K562 (cell line): ENCODE measurements around the gene RERE. TPM values are rescaled to one million over a fixed set of nuclear protein-coding genes. Genes with fewer than 3 reads are reported as not detected.
A peak's percentile ranks its signal among the peaks of the same experiment; 100 is the strongest.

ENCODE experiments used
- ATAC-seq: fragments of 200-7000 bp; cut with Tn5 transposase; 3 replicates; pipeline ENCODE4 v1.9.1; 2020; ENCODE audit warnings: moderate library complexity
- BruUV-seq: library from RNA; stranded (reverse); fragments of 400-500 nt; replicated peaks from 2 replicates; lab custom pipeline; 2021; lab: Mats Ljungman, UMichigan
- CTCF ChIA-PET: fragments of 300-600 bp; formaldehyde crosslinking; extraction: SDS; loops from one replicate; lab custom pipeline; 2021; ENCODE audit warnings: low intra/inter-chr PET ratio; lab: Yijun Ruan, JAX
- POLR2A ChIA-PET: fragments of 300-600, 350-650 bp; sonication (Branson Sonifier 250); formaldehyde crosslinking; extraction: SDS; loops from one replicate; lab custom pipeline; 2021; ENCODE audit warnings: antibody characterized with exemption, inconsistent platforms; lab: Yijun Ruan, JAX
- DNase-seq, 4 experiments: peaks; one replicate each; pipeline versions ENCODE4 v3.0.0 to v3.0.0-alpha.2; 2011 to 2018; ENCODE audit warnings: low spot score in 3 of 4, mixed read lengths in 3 of 4; ENCODE audit errors: extremely low read depth in 1 of 4
- FAIRE-seq: peaks from 2 replicates; lab custom pipeline; 2011; peaks lifted over from hg19 to GRCh38; lab: Jason Lieb, UNC
- H2AFZ ChIP-seq: 2 replicates; pipeline ENCODE4 v1.6.0; 2011; ENCODE audit warnings: low read depth, low read length, control low read depth, inconsistent platforms
- H3K27ac ChIP-seq: fragments of 200-600 bp; 3 replicates; pipeline ENCODE4 v1.8.0; 2011; ENCODE audit warnings: low read depth, mild to moderate bottlenecking, control low read depth, inconsistent platforms, low read length, moderate library complexity, mixed read lengths; ENCODE audit errors: extremely low read depth
- H3K27me3 ChIP-seq, 2 experiments: fragments of 300-600 bp in 1 of 2; 2 replicates in 1 of 2; 3 replicates in 1 of 2; pipeline versions ENCODE4 v1.6.0 to v1.8.0; 2011; ENCODE audit warnings: inconsistent platforms in 2 of 2, low read length in 2 of 2, mild to moderate bottlenecking in 1 of 2, mixed read lengths in 1 of 2, moderate library complexity in 1 of 2; ENCODE audit not compliant: control insufficient read depth in 2 of 2, insufficient read depth in 2 of 2
- H3K36me3 ChIP-seq: fragments of 300-600 bp; 3 replicates; pipeline ENCODE4 v1.8.0; 2011; ENCODE audit warnings: mild to moderate bottlenecking, low read length, inconsistent platforms; ENCODE audit not compliant: control insufficient read depth, insufficient read depth
- H3K4me1 ChIP-seq, 2 experiments: fragments of 200-600 bp in 1 of 2; replicated peaks in 1 of 2; 2 replicates in 1 of 2; 3 replicates in 1 of 2; pipeline versions ENCODE4 v1.5.1 to v1.8.0; 2011; ENCODE audit warnings: inconsistent platforms in 2 of 2, low read length in 2 of 2, mild to moderate bottlenecking in 1 of 2, mixed read lengths in 1 of 2, moderate library complexity in 1 of 2; ENCODE audit not compliant: control insufficient read depth in 2 of 2, insufficient read depth in 2 of 2
- H3K4me2 ChIP-seq: 2 replicates; pipeline ENCODE4 v1.6.1; 2011; ENCODE audit warnings: low read length, control low read depth, inconsistent platforms, mixed read lengths; ENCODE audit not compliant: insufficient read depth
- H3K4me3 ChIP-seq: fragments of 200-600 bp; sonication (generic), shearing (Covaris generic); 2 replicates; pipeline ENCODE4 v1.5.1; 2016; ENCODE audit warnings: control low read depth, inconsistent platforms
- H3K79me2 ChIP-seq: fragments of 200-600 bp; 3 replicates; pipeline ENCODE4 v1.8.0; 2011; ENCODE audit warnings: low read length, inconsistent platforms; ENCODE audit not compliant: control insufficient read depth, insufficient read depth
- H3K9ac ChIP-seq, 2 experiments: 2 replicates each; pipeline versions ENCODE4 v1.6.0 to v1.6.1; 2011; ENCODE audit warnings: low read depth in 2 of 2, low read length in 2 of 2, control low read depth in 1 of 2, inconsistent platforms in 1 of 2, mild to moderate bottlenecking in 1 of 2, mixed read lengths in 1 of 2; ENCODE audit not compliant: insufficient read depth in 1 of 2
- H3K9me1 ChIP-seq: one replicate; pipeline ENCODE4 v1.6.0; 2011; ENCODE audit warnings: inconsistent platforms, mild to moderate bottlenecking, low read length, moderate library complexity; ENCODE audit not compliant: control insufficient read depth, insufficient read depth
- H3K9me3 ChIP-seq: replicated peaks from 2 replicates; pipeline ENCODE4 v1.5.1; 2011; ENCODE audit warnings: low read depth, low read length, inconsistent platforms; ENCODE audit not compliant: control insufficient read depth, insufficient read depth
- H4K20me1 ChIP-seq: replicated peaks from 2 replicates; pipeline ENCODE4 v1.6.1; 2011; ENCODE audit warnings: low read length, inconsistent platforms, mixed read lengths; ENCODE audit not compliant: control insufficient read depth, insufficient read depth
- ARID1B ChIP-seq: fragments of 450-650 bp; IDR thresholded peaks from 2 replicates; pipeline ENCODE4 v1.6.1; 2016; ENCODE audit warnings: antibody characterized with exemption, mild to moderate bottlenecking, inconsistent platforms
- BACH1 ChIP-seq: fragments of 200-800 bp; sonication (Bioruptor generic); IDR thresholded peaks from 2 replicates; pipeline ENCODE4 v1.6.1; 2016; ENCODE audit warnings: missing genetic modification characterization, missing compliant biosample characterization
- BHLHE40 ChIP-seq: IDR thresholded peaks from 2 replicates; pipeline ENCODE4 v1.6.1; 2011; ENCODE audit warnings: low read length, improper control_type of control experiment
- CBFA2T3 ChIP-seq: fragments of 450-650 bp; IDR thresholded peaks from 2 replicates; pipeline ENCODE4 v1.6.1; 2017
- CTCF ChIP-seq, 3 experiments: IDR thresholded peaks in 2 of 3; conservative IDR thresholded peaks in 1 of 3; 2 replicates each; pipeline ENCODE4 v1.5.1; 2011 to 2012; ENCODE audit warnings: low read length in 3 of 3, mild to moderate bottlenecking in 3 of 3, control low read depth in 2 of 3, improper control_type of control experiment in 1 of 3, inconsistent platforms in 1 of 3, low read depth in 1 of 3, mixed read lengths in 1 of 3, moderate library complexity in 1 of 3; ENCODE audit not compliant: insufficient read depth in 2 of 3
- DPF2 ChIP-seq: fragments of 450-650 bp; IDR thresholded peaks from 2 replicates; pipeline ENCODE4 v1.6.1; 2016
- HMBOX1 ChIP-seq: sonication (generic); IDR thresholded peaks from 2 replicates; pipeline ENCODE4 v1.6.1; 2016
- RAD21 ChIP-seq, 2 experiments: fragments of 250-450 bp in 1 of 2; fragments of 450-650 bp in 1 of 2; sonication (Bioruptor Pico) in 1 of 2; formaldehyde crosslinking in 1 of 2; IDR thresholded peaks in 1 of 2; conservative IDR thresholded peaks in 1 of 2; 2 replicates each; pipeline versions ENCODE4 v1.4.0 to v1.8.0; 2020 to 2022; ENCODE audit warnings: mild to moderate bottlenecking in 2 of 2, moderate library complexity in 1 of 2
- RCOR1 ChIP-seq, 2 experiments: IDR thresholded peaks; 2 replicates each; pipeline ENCODE4 v1.6.1; 2012; ENCODE audit warnings: low read depth in 2 of 2, low read length in 2 of 2, borderline replicate concordance in 1 of 2, improper control_type of control experiment in 1 of 2
- SOX6 ChIP-seq: fragments of 450-650 bp; IDR thresholded peaks from 2 replicates; pipeline ENCODE4 v1.6.1; 2014; ENCODE audit warnings: mild to moderate bottlenecking
- TBL1XR1 ChIP-seq, 2 experiments: IDR thresholded peaks; 2 replicates each; pipeline ENCODE4 v1.6.1; 2012; ENCODE audit warnings: improper control_type of control experiment in 2 of 2, low read length in 2 of 2, mild to moderate bottlenecking in 1 of 2
- TRIM28 ChIP-seq: fragments of 450-650 bp; IDR thresholded peaks from 2 replicates; pipeline ENCODE4 v1.6.1; 2017
- USF2 ChIP-seq: sonication (generic); formaldehyde crosslinking; IDR thresholded peaks from 2 replicates; pipeline ENCODE4 v1.5.0; 2020; ENCODE audit warnings: missing genetic modification reagents
- ZNF324 ChIP-seq: fragments of 250-450 bp; sonication (Bioruptor Pico); IDR thresholded peaks from 2 replicates; pipeline ENCODE4 v1.4.0; 2020; ENCODE audit warnings: mild to moderate bottlenecking
- ZNF512 ChIP-seq: IDR thresholded peaks from 2 replicates; pipeline ENCODE4 v1.6.1; 2016; ENCODE audit warnings: missing genetic modification characterization, missing compliant biosample characterization
- ZNF79 ChIP-seq: fragments of 250-450 bp; sonication (Bioruptor Pico); IDR thresholded peaks from 2 replicates; pipeline ENCODE4 v1.4.0; 2020; ENCODE audit warnings: low read depth, mild to moderate bottlenecking, moderate library complexity
- WGBS: fragments of 100-300 bp; shearing (Covaris generic); methylation state at CpG from one replicate; pipeline ENCODE4 v1.1.6; 2016; ENCODE audit warnings: low coverage, mixed read lengths; ENCODE audit not compliant: insufficient coverage; ENCODE audit errors: missing lambda C conversion rate; 5-methylcytosine and 5-hydroxymethylcytosine counted together
- in situ Hi-C: fragments of 300-500 bp; cut with MboI; formaldehyde crosslinking; loops from 4 replicates; pipeline ENCODE4 v1.15.0; 2018; ENCODE audit warnings: inconsistent platforms, mixed read lengths
- intact Hi-C: fragments of 100-400 bp; cut with micrococcal nuclease; formaldehyde crosslinking; loops from 2 replicates; pipeline ENCODE4 v1.14.2; 2022
- polyA plus RNA-seq, 8 experiments: library from polyadenylated mRNA; depleted of rRNA in 4 of 8; stranded (reverse) in 5 of 8; unstranded in 3 of 8; fragments of >200 nt; fragmentation: Nextera tagmentation in 2 of 8; fragmentation: Illumina TruSeq in 1 of 8; extraction: Ambion mirVana in 2 of 8; extraction: Trizol in 1 of 8; gene quantifications; 2 replicates each; pipeline versions ENCODE4 v1.2.1 to v1.2.3, GENCODE V29; 2011 to 2014; ENCODE audit warnings: inconsistent platforms in 1 of 8, missing spikeins in 1 of 8
- total RNA-seq, 7 experiments: library from RNA; depleted of rRNA in 6 of 7; stranded (reverse); fragments of >200 nt in 6 of 7; fragmentation: Illumina TruSeq in 2 of 7; extraction: Trizol in 2 of 7; gene quantifications; 2 replicates each; pipeline versions ENCODE4 v1.2.1 to v1.2.3, GENCODE V29; 2011 to 2021; ENCODE audit warnings: low replicate concordance in 1 of 7

Gene RERE
- total and polyA plus RNA-seq, 9 of the 15 experiments (the other 6 are each of a cell fraction or from before 2014, with no cell fraction given) = 3.0 to 51.5 (median 13.4) TPM

- no peaks in the 10 kb centered on the region for H3K9me1 ChIP-seq
- FAIRE-seq (peak; percentile 40), ATAC-seq (peak; percentile 39), DNase-seq (peak in 1 of 4 experiments; percentile 21)
- no peaks in the 10 kb centered on the region for H4K20me1 ChIP-seq
- H3K9ac ChIP-seq = no peak overlapping the region
- in situ Hi-C loops = loop anchor here (10.0 kb wide), 1 partner anchor 1183 kb away; no protein-coding TSS in a partner anchor
- no TSS peak for BruUV-seq
- ChIA-PET POLR2A (interaction anchor here (1.3 kb wide), 1 partner anchor 46 kb away, joined by 3 read pairs; no protein-coding TSS in a partner anchor), CTCF (interaction anchor here (0.8 to 1.3 kb wide), 2 partner anchors 163 to 196 kb away, joined by 3 to 4 read pairs; no protein-coding TSS in a partner anchor)
- H3K4me3 ChIP-seq = no peak overlapping the region
- no peaks in the 10 kb centered on the region for H3K36me3 ChIP-seq
- no peaks in the 10 kb centered on the region for H3K9me3 ChIP-seq
- H3K4me2 ChIP-seq = no peak overlapping the region
- WGBS = 35% methylated on average over 5 of the region's 5 CpGs
- H3K4me1 ChIP-seq = peaks cover 0 to 19% of the 10 kb centered on the region in 2 experiments; a peak in 3 of 5 replicates
- H3K79me2 ChIP-seq = peaks cover 3% of the 10 kb centered on the region; the same call in 1 of the 3 replicates
- H3K27me3 ChIP-seq = no peaks in the 10 kb centered on the region
- peak overlapping the region; percentile 10; the same call in 1 of the 3 replicates for H3K27ac ChIP-seq
- intact Hi-C loops = no loop called here
- no peak overlapping the region; the same call in 1 of the 2 replicates for H2AFZ ChIP-seq
- TF ChIP-seq CTCF (IDR thresholded peaks at IDR 0.05 in 2 of 3, conservative IDR thresholded peaks at IDR 0.05 in 1 of 3; ENCODE audit: insufficient read depth in 2 of 3, low read depth in 1 of 3, low read length in 3 of 3) (peak; percentile 11 to 44 (median 21); a peak in 3 of 6 replicates), RAD21 (CRISPR knock-in tag; conservative IDR thresholded peaks at IDR 0.05 in 1 of 2, IDR thresholded peaks at IDR 0.05 in 1 of 2) (peak in 1 of 2 experiments; percentile 17; a peak in 1 of 4 replicates), ZNF79 (CRISPR knock-in tag) (no peak), BACH1 (no peak), USF2 (CRISPR knock-in tag) (no peak), CBFA2T3 (peak; percentile 30; the same call in 1 of the 2 replicates), RCOR1 (IDR thresholded peaks at IDR 0.05; ENCODE audit: borderline replicate concordance in 1 of 2, low read depth in 2 of 2, low read length in 2 of 2) (0 out of 4 replicates have a peak, but pooled peaks of 1 of the 2 experiments have one; percentile 8), TBL1XR1 (IDR thresholded peaks at IDR 0.05; ENCODE audit: low read length in 2 of 2) (0 out of 4 replicates have a peak, but pooled peaks of 1 of the 2 experiments have one; percentile 37), ZNF512 (0 out of 2 replicates have a peak, but pooled peaks have one; percentile 37), DPF2 (peak; percentile 36; the same call in 1 of the 2 replicates), ARID1B (peak; percentile 33; the same call in 1 of the 2 replicates), ZNF324 (no peak), SOX6 (peak; percentile 56), TRIM28 (no peak), HMBOX1 (peak; percentile 80), BHLHE40 (peak; percentile 43)
Observed at GRCh38 chr1:8571200-8571984, 246.0 kb downstream of the RERE start.
